GM23338 (cell line): Measurements from ENCODE around the gene COL18A1. TPM values are rescaled to one million over a fixed set of nuclear protein-coding genes. Genes with fewer than 3 reads are reported as not detected.

ENCODE experiments used
- ATAC-seq: fragments of 200-7000 bp; cut with Tn5 transposase; 3 replicates; pipeline ENCODE4 v1.9.1; 2020
- DNase-seq: peaks from one replicate; pipeline ENCODE4 v3.0.0-alpha.2; 2015; ENCODE audit warnings: low spot score
- H2AFZ ChIP-seq: fragments of 200-600 bp; sonication (generic); 2 replicates; pipeline ENCODE4 v1.8.0; 2016; ENCODE audit warnings: antibody characterized with exemption, mild to moderate bottlenecking, moderate library complexity
- H3F3A ChIP-seq: fragments of 200-600 bp; sonication (generic); replicated peaks from 2 replicates; pipeline ENCODE4 v1.8.0; 2017; ENCODE audit warnings: antibody characterized with exemption, mixed run types, low read depth
- H3K27ac ChIP-seq: fragments of 200-600 bp; sonication (generic); 2 replicates; pipeline ENCODE4 v1.6.1; 2016; ENCODE audit warnings: low read depth
- H3K27me3 ChIP-seq: fragments of 200-600 bp; sonication (generic); 2 replicates; pipeline ENCODE4 v1.8.0; 2016; ENCODE audit warnings: mild to moderate bottlenecking, mixed run types, moderate library complexity; ENCODE audit not compliant: insufficient read depth
- H3K36me3 ChIP-seq: fragments of 200-600 bp; sonication (generic); 2 replicates; pipeline ENCODE4 v1.8.0; 2016; ENCODE audit warnings: mild to moderate bottlenecking; ENCODE audit not compliant: insufficient read depth
- H3K4me1 ChIP-seq: fragments of 200-600 bp; sonication (generic); 2 replicates; pipeline ENCODE4 v1.8.0; 2016; ENCODE audit warnings: mild to moderate bottlenecking, moderate library complexity; ENCODE audit not compliant: insufficient read depth
- H3K4me2 ChIP-seq: fragments of 200-600 bp; sonication (generic); 2 replicates; pipeline ENCODE4 v1.7.1; 2017; ENCODE audit warnings: mixed run types
- H3K4me3 ChIP-seq: fragments of 200-600 bp; sonication (generic); 2 replicates; pipeline ENCODE4 v1.6.1; 2016; ENCODE audit warnings: mixed run types
- H3K79me2 ChIP-seq: fragments of 200-600 bp; sonication (generic); replicated peaks from 2 replicates; pipeline ENCODE4 v1.8.0; 2017; ENCODE audit warnings: mild to moderate bottlenecking; ENCODE audit not compliant: insufficient read depth
- H3K9me2 ChIP-seq: fragments of 200-600 bp; sonication (generic); 2 replicates; pipeline ENCODE4 v1.8.0; 2017; ENCODE audit not compliant: insufficient read depth
- H4K20me1 ChIP-seq: fragments of 200-600 bp; sonication (generic); replicated peaks from 2 replicates; pipeline ENCODE4 v1.8.0; 2017; ENCODE audit warnings: mild to moderate bottlenecking; ENCODE audit not compliant: insufficient read depth
- H3K27ac Mint-ChIP-seq: 2 replicates; pipeline ENCODE4 v1.8.0; 2020; ENCODE audit warnings: inconsistent platforms, mild to moderate bottlenecking, moderate library complexity, mixed read lengths
- H3K27me3 Mint-ChIP-seq: 3 replicates; pipeline ENCODE4 v1.8.0; 2022; ENCODE audit warnings: low read depth, mild to moderate bottlenecking, moderate library complexity, mixed read lengths, inconsistent platforms; ENCODE audit not compliant: insufficient read depth, poor library complexity
- H3K36me3 Mint-ChIP-seq: 3 replicates; pipeline ENCODE4 v1.8.0; 2021; ENCODE audit warnings: low read depth, mild to moderate bottlenecking, inconsistent platforms, moderate library complexity, mixed read lengths
- H3K4me1 Mint-ChIP-seq: 3 replicates; pipeline ENCODE4 v1.8.0; 2020; ENCODE audit warnings: mild to moderate bottlenecking, inconsistent platforms, mixed read lengths
- H3K4me3 Mint-ChIP-seq: 3 replicates; pipeline ENCODE4 v1.8.0; 2021; ENCODE audit warnings: moderate library complexity, mild to moderate bottlenecking, inconsistent platforms, mixed read lengths
- H3K9me3 Mint-ChIP-seq: 3 replicates; pipeline ENCODE4 v1.8.0; 2020; ENCODE audit warnings: moderate library complexity, mild to moderate bottlenecking, inconsistent platforms, mixed read lengths
- CREB1 ChIP-seq: fragments of 250-450 bp; sonication (Bioruptor Pico); IDR thresholded peaks from 2 replicates; pipeline ENCODE4 v1.5.0; 2020; ENCODE audit warnings: low read depth, mild to moderate bottlenecking, moderate library complexity
- EZH2 ChIP-seq: fragments of 200-600 bp; sonication (generic); IDR thresholded peaks from one replicate; pipeline ENCODE4 v1.8.0; 2017; ENCODE audit warnings: antibody characterized with exemption, mild to moderate bottlenecking, low read depth; ENCODE audit not compliant: unreplicated experiment
- EZH2phosphoT487 ChIP-seq: fragments of 200-600 bp; sonication (generic); IDR thresholded peaks from one replicate; pipeline ENCODE4 v1.8.1; 2018; ENCODE audit warnings: antibody characterized with exemption; ENCODE audit not compliant: unreplicated experiment
- NANOG ChIP-seq: IDR thresholded peaks from 2 replicates; pipeline ENCODE4 v1.6.1; 2016; ENCODE audit warnings: antibody characterized with exemption, borderline replicate concordance
- POLR2AphosphoS5 ChIP-seq: IDR thresholded peaks from 2 replicates; pipeline ENCODE4 v1.6.1; 2016; ENCODE audit warnings: antibody characterized with exemption, low read depth
- STAT1 ChIP-seq: IDR thresholded peaks from one replicate; pipeline ENCODE4 v1.6.1; 2016; ENCODE audit warnings: antibody characterized with exemption; ENCODE audit not compliant: unreplicated experiment
- ZNF114 ChIP-seq: fragments of 250-450 bp; sonication (Bioruptor Pico); IDR thresholded peaks from 2 replicates; pipeline ENCODE4 v1.5.0; 2020; ENCODE audit warnings: mild to moderate bottlenecking, moderate library complexity
- ZNF331 ChIP-seq: fragments of 250-450 bp; sonication (Bioruptor Pico); IDR thresholded peaks from 2 replicates; pipeline ENCODE4 v1.5.0; 2020; ENCODE audit warnings: low read depth, mild to moderate bottlenecking, moderate library complexity
- polyA plus RNA-seq: library from polyadenylated mRNA; unstranded; fragments of >200 nt; fragmentation: Nextera tagmentation; extraction: Ambion mirVana; gene quantifications from 2 replicates; pipeline ENCODE4 v1.2.1, GENCODE V29; 2016
- total RNA-seq: library from RNA; depleted of rRNA; stranded (reverse); fragments of >200 nt; shearing (Covaris generic); gene quantifications from 2 replicates; pipeline ENCODE4 v1.2.3, GENCODE V29; 2014
- TF ChIP-seq, protein P1 (sequence below), 2 experiments: fragments of 200-600 bp in 1 of 2; sonication (generic) in 1 of 2; conservative IDR thresholded peaks; 2 replicates each; pipeline versions ENCODE4 v1.5.1 to v1.6.1; 2016 to 2017; ENCODE audit warnings: antibody characterized with exemption in 2 of 2, low read depth in 2 of 2, mild to moderate bottlenecking in 2 of 2, moderate library complexity in 1 of 2
- TF ChIP-seq, protein P2 (sequence below): IDR thresholded peaks from one replicate; pipeline ENCODE4 v1.6.1; 2018; ENCODE audit warnings: antibody characterized with exemption; ENCODE audit not compliant: unreplicated experiment

Gene COL18A1
- total and polyA plus RNA-seq, 2 experiments from 2014 or later = 38.4 to 430 TPM

DNA sequence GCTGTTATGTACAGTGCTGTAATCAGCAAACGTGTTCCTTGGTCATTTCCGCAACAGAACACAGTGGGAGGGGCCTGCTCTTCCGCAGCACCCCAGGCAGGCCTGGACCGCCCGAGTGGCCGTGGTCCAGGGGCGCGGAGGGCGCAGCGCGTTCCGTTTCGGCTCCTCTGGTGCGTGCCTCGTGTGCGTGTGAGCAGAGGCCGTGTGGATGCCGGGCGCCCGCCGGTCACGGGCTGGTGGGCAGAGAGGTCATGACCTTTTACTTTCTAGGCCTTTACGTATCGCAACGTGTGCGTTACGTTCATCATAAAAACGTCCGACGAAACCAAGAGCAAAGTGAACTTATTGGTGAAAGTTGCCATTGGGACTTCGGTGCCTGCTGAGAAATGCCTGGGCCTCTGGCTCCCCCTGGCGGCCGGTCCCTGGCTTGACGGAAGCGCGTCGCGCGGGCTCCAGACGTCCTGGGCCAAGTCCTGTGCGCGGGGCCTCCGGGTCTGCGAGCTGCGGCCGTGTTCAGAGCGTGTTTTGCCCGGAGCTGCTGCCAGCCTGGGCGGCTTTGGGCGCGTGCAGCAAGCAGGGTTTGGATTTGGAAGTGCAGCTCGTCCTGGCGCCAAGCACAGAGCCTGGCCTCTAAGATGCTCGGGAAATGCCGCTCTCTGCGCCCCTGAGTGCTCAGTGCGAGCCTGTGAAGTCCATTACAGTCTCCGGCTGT, 34.4 kb downstream of the COL18A1 start:
- H4K20me1 ChIP-seq = peaks cover 13% of the 10 kb centered on the region
- no peaks in the 10 kb centered on the region for H3K27me3 ChIP-seq
- H3K9me2 ChIP-seq = no peaks in the 10 kb centered on the region
- H3K4me2 ChIP-seq = peak overlapping the region; percentile 38; the same call in 1 of the 2 replicates
- no peak overlapping the region; the same call in 1 of the 2 replicates for H3K27ac ChIP-seq
- DNase-seq (peak; percentile 90), ATAC-seq (peak; percentile 91)
- Mint-ChIP-seq H3K9me3 (no peaks in the 10 kb centered on the region; the same call in 1 of the 3 replicates), H3K27ac (no peak overlapping the region; the same call in 1 of the 2 replicates), H3K4me3 (no peak overlapping the region), H3K4me1 (peaks cover 20% of the 10 kb centered on the region), H3K27me3 (peaks cover 9% of the 10 kb centered on the region), H3K36me3 (peaks cover 27% of the 10 kb centered on the region)
- H3K79me2 ChIP-seq = peaks cover 68% of the 10 kb centered on the region
- peaks cover 4% of the 10 kb centered on the region; the same call in 1 of the 2 replicates for H3K4me1 ChIP-seq
- TF ChIP-seq ZNF114 (CRISPR knock-in tag) (no peak), CREB1 (CRISPR knock-in tag) (peak; percentile 33; the same call in 1 of the 2 replicates)
- TF ChIP-seq, protein P1, sequence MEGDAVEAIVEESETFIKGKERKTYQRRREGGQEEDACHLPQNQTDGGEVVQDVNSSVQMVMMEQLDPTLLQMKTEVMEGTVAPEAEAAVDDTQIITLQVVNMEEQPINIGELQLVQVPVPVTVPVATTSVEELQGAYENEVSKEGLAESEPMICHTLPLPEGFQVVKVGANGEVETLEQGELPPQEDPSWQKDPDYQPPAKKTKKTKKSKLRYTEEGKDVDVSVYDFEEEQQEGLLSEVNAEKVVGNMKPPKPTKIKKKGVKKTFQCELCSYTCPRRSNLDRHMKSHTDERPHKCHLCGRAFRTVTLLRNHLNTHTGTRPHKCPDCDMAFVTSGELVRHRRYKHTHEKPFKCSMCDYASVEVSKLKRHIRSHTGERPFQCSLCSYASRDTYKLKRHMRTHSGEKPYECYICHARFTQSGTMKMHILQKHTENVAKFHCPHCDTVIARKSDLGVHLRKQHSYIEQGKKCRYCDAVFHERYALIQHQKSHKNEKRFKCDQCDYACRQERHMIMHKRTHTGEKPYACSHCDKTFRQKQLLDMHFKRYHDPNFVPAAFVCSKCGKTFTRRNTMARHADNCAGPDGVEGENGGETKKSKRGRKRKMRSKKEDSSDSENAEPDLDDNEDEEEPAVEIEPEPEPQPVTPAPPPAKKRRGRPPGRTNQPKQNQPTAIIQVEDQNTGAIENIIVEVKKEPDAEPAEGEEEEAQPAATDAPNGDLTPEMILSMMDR (conservative IDR thresholded peaks at IDR 0.05; ENCODE audit: low read depth in 2 of 2) = peak; percentile 78 to 90
- H3F3A ChIP-seq = 0 out of 2 replicates have a peak, but pooled peaks cover 10% of the 10 kb centered on the region
- H3K4me3 ChIP-seq = no peak overlapping the region
- no peaks in the 10 kb centered on the region for H3K36me3 ChIP-seq
- no peak overlapping the region for H2AFZ ChIP-seq

DNA sequence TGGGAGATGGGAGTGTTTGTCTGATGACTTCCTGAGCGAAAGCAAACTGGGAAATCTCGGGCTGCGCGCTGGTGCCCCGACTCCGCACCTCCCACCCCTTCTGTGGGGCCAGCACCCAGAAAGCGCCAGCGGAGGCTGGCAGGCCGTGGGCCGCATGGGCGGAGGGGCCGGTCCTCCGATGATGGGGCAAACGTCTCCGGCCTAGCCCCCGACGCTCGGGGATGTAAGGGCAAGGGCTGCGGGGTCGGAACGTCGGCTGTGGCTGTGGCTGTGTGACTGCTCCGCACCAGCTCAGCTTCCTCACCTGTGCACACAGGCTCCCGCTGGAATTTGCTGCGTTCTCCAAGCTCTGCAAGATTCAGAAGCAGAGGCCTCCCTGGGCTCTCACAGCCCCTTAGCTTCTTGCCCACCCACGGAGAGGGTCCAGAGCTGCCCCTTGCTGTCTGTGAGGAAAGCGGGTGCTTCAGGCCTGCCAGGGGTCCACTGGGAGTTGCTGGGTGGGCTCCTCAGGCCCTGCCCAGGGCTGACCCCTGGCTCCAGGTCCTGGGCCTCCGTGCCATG, 35.0 kb downstream of the COL18A1 start:
- no peak overlapping the region for H3K4me3 ChIP-seq
- DNase-seq = no peak
- peaks cover 13% of the 10 kb centered on the region; the same call in 2 of the 3 replicates for H3K4me1 Mint-ChIP-seq
- no peak overlapping the region for H2AFZ ChIP-seq
- no peaks in the 10 kb centered on the region for H3K36me3 ChIP-seq
- H3K27ac Mint-ChIP-seq = no peak overlapping the region
- H3K27me3 Mint-ChIP-seq = peaks cover 8% of the 10 kb centered on the region
- H4K20me1 ChIP-seq = peaks cover 18% of the 10 kb centered on the region
- H3K27me3 ChIP-seq = no peaks in the 10 kb centered on the region
- H3K4me3 Mint-ChIP-seq = no peak overlapping the region
- ATAC-seq = no peak
- 0 out of 2 replicates have a peak, but pooled peaks cover 10% of the 10 kb centered on the region for H3F3A ChIP-seq
- H3K36me3 Mint-ChIP-seq = peaks cover 33% of the 10 kb centered on the region
- no peaks in the 10 kb centered on the region for H3K4me1 ChIP-seq
- no peaks in the 10 kb centered on the region for H3K9me2 ChIP-seq
- H3K9me3 Mint-ChIP-seq = no peaks in the 10 kb centered on the region; the same call in none of the 3 replicates
- peaks cover 68% of the 10 kb centered on the region for H3K79me2 ChIP-seq
- H3K4me2 ChIP-seq = peak overlapping the region; percentile 38; the same call in 1 of the 2 replicates
- no peak overlapping the region; the same call in 1 of the 2 replicates for H3K27ac ChIP-seq
- TF ChIP-seq POLR2AphosphoS5 = no peak
- no peak for TF ChIP-seq NANOG
- TF ChIP-seq, protein P2, sequence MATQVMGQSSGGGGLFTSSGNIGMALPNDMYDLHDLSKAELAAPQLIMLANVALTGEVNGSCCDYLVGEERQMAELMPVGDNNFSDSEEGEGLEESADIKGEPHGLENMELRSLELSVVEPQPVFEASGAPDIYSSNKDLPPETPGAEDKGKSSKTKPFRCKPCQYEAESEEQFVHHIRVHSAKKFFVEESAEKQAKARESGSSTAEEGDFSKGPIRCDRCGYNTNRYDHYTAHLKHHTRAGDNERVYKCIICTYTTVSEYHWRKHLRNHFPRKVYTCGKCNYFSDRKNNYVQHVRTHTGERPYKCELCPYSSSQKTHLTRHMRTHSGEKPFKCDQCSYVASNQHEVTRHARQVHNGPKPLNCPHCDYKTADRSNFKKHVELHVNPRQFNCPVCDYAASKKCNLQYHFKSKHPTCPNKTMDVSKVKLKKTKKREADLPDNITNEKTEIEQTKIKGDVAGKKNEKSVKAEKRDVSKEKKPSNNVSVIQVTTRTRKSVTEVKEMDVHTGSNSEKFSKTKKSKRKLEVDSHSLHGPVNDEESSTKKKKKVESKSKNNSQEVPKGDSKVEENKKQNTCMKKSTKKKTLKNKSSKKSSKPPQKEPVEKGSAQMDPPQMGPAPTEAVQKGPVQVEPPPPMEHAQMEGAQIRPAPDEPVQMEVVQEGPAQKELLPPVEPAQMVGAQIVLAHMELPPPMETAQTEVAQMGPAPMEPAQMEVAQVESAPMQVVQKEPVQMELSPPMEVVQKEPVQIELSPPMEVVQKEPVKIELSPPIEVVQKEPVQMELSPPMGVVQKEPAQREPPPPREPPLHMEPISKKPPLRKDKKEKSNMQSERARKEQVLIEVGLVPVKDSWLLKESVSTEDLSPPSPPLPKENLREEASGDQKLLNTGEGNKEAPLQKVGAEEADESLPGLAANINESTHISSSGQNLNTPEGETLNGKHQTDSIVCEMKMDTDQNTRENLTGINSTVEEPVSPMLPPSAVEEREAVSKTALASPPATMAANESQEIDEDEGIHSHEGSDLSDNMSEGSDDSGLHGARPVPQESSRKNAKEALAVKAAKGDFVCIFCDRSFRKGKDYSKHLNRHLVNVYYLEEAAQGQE = no peak
- TF ChIP-seq EZH2 = no peak
- no peak for TF ChIP-seq ZNF114 (CRISPR knock-in tag)
- no peak for TF ChIP-seq ZNF331 (CRISPR knock-in tag)
- TF ChIP-seq STAT1 = no peak
- TF ChIP-seq EZH2phosphoT487 = no peak
